Nasal cavity respiratory epithelium epithelial cell of viscerocranial mucosa (primary cell): ENCODE measurements around the gene NT5DC1. TPM values are rescaled to one million over a fixed set of nuclear protein-coding genes. Genes with fewer than 3 reads are reported as not detected.

Source experiments
- total RNA-seq: library from RNA; depleted of rRNA; stranded (reverse); fragments of >200 nt; gene quantifications from 2 replicates; pipeline ENCODE4 v1.2.3, GENCODE V29; 2014

The NT5DC1 gene
- total RNA-seq = 2.4 and 6.5 TPM in 2 replicates

DNA sequence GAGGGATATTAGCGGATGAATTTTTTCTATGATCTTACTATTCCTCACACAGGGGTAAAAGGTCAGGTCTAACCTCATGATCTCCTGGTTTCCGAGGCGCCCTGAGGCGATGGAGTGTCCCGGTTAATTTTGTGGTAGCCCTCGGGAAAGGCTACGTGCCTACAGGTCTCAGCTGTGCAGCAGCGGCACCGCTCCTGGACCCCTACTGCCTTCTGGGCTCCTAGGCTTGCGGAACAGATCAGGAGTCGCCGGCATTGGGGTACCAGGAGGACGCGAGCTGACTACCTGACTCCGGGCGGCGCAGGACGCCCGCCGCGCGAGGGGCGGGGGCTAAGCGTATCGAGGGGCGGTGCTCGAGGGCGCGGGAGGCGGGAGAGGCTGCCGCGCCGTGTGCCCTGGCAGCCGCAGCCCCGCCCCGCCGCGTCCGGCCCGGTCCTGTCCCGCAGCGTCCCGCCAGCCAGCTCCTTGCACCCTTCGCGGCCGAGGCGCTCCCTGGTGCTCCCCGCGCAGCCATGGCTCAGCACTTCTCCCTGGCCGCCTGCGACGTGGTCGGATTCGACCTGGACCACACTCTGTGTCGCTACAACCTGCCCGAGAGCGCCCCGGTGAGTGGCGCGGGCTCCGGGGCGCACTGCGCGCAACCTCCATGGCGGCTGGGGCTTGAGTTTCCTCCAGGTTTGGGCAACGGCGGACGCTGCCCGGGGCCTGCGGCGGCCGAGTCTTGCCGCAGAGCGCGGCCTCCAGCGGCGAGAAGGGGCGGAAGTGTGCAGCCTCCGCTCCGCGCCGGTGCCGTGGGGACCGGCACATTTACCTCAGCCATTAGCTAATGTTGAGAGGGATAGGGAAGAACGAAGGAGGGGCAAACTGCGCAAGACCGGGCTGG lies at the start of gene NT5DC1:
Gene NT5DC1, plus strand, starts transcription at position 435 of the 883 bp plus-strand sequence. Its CDS starts 78 bp downstream, at position 513.

GRCh38 chr6:116060572-116061283 lies 39.9 kb upstream of the NT5DC1 start, which contains the start of gene FRK:
Gene FRK (minus strand): TSS chr6:116060891. CDS start chr6:116060311, 580 bp downstream.

GRCh38 chr6:116126032-116126431 lies 25.4 kb downstream of the NT5DC1 start, which contains the start of gene COL10A1:
Gene COL10A1 (minus strand): TSS chr6:116126132. CDS start chr6:116125492, 640 bp downstream.

DNA sequence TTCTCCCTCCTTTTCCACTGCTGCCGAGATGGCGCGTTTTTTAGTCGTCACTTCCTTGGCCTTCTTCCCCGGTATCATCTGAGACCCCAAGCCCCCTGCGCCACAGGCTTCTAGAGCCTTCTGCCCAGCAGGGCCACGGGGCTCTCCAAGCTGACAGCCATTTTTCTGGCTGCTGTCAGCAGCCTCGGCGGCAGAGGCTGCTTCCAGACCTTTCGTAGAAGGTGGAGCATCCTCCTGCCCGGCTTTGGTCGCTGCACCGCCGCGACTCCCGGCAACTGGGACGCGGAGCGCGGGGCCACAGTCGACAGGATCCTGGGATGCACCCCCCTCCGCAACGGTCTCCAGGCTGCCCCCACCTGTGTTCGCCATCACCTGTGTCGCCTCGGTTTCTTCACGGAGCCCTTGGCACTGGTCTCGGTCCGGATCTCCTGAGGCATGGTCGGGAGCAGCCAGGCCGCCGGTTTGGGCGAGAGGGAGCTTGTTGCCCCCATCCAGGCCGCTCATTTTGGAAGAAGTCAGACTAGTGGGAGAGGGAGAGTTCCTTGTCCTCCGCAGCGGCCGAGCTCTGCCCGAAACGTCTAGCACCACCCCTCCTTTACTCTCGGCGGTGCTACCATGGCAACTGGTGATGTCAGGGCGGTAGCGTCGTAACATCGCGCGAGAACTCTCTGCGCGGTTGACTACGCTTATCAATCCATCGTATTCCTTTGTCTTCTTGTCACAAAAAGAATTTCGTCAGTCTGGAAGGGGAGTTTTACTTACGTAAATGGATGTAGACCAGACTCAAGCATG lies 153.0 kb downstream of the NT5DC1 start, which contains the start of gene TSPYL4:
Gene TSPYL4, minus strand, starts transcription at position 571 of the 792 bp plus-strand sequence. Its CDS starts 67 bp downstream, at position 504.

DNA sequence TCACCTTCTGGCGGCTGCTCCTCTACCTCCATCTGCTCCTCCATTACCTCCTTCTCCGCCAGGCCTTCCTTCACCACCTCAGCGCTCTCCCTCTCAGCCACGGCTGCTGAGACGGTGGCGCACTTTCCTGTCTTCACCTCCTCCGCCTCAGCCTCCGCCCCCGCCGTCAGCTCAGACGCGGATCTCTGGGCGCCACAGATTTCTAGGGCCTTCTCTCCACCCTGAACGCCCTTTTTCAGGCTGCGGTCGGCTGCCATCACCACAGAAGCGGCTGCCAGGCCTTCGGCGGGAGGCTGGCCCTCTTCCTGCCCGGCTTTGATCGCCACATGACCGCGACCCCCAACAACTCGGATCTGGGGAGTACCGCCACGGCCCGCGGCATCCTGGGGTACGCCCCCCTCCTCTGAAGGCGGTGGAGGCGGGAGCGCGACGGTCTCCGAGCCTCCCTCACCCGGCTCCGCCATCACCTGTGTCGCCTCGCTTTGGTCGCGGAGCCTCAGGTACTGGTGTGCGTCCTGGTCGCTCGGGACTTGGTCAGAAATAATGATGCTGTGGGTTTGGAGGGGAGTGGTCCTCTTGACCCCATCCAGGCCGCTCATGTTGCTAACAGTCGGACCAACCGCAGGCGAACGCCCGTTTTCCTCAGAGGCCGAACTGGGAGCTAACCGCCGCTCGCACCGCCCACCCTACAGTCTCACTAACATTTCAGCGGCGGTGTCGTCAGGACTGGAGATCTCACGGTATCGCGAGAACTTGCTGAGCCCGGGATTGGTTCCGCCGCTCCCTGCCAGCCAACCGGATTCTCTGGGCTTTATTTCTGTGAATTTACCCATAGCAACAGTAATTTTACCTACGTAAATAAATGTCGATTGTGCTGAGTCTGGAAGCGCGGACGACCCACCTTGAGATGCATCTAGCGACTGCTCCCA lies 178.8 kb downstream of the NT5DC1 start, which contains the start of gene TSPYL1:
Gene TSPYL1, minus strand, starts transcription at position 699 of the 929 bp plus-strand sequence. Its CDS starts 100 bp downstream, at position 599.

Other genes starting within 250 kb of the NT5DC1 start
- 1.0 and 7.9 TPM in 2 replicates for gene FRK, start 40.0 kb upstream of the NT5DC1 start, total RNA-seq
- gene COL10A1, start 25.3 kb downstream of the NT5DC1 start, total RNA-seq = under 0.01 TPM in 1 of 2 replicates, not detected in the other
- gene TSPYL4, start 153.2 kb downstream of the NT5DC1 start, total RNA-seq = 2.1 and 3.1 TPM in 2 replicates
- 93.7 and 106 TPM in 2 replicates for gene TSPYL1, start 179.1 kb downstream of the NT5DC1 start, total RNA-seq